ENCODE data around the gene ZBBX. TPM values are rescaled to one million over a fixed set of nuclear protein-coding genes. Genes with fewer than 3 reads are reported as not detected.

The ZBBX gene
- total and polyA plus RNA-seq, 12 donors, result 0.18 to 0.64 (median 0.31) TPM; not detected in 8

GRCh38 chr3:167382155-167382554, 2.1 kb upstream of the ZBBX start:
- H3K27ac ChIP-seq, result no peak overlapping the region
- no peaks in the 10 kb centered on the region for H3K27me3 ChIP-seq
- no peak for DNase-seq
- no peaks in the 10 kb centered on the region for H3K36me3 ChIP-seq (replicated peaks in 1 of 2)
- no peak overlapping the region for H3K4me3 ChIP-seq
- intact Hi-C loops (cut with DNase I), result loop anchor here in 1 of 2 donors (10.0 kb wide), 1 partner anchor 303 kb away; no protein-coding TSS in a partner anchor
- peaks cover 0 to 4% (median 0%) of the 10 kb centered on the region in 3 donors for H3K9me3 ChIP-seq (replicated peaks in 1 of 3)
- TF ChIP-seq CTCF (IDR thresholded peaks at IDR 0.05) (no peak), POLR2A (IDR thresholded peaks at IDR 0.05) (no peak)
- 80 to 93% (median 84%) methylated on average over 3 of the region's 3 CpGs for WGBS, 4 donors
- peaks cover 0 to 4% of the 10 kb centered on the region in 2 donors for H3K4me1 ChIP-seq (replicated peaks in 1 of 2)

- intact Hi-C loops (cut with DNase I), result no loop called here
- H3K27ac ChIP-seq, result no peak overlapping the region
- H3K4me3 ChIP-seq, result no peak overlapping the region
- peaks cover 0 to 4% of the 10 kb centered on the region in 2 donors for H3K4me1 ChIP-seq (replicated peaks in 1 of 2)
- TF ChIP-seq POLR2A (IDR thresholded peaks at IDR 0.05) (no peak), CTCF (IDR thresholded peaks at IDR 0.05) (no peak)
- H3K36me3 ChIP-seq (replicated peaks in 1 of 2), result no peaks in the 10 kb centered on the region
- 85 to 98% (median 95%) methylated on average over 6 of the region's 6 CpGs for WGBS, 4 donors
- DNase-seq, result no peak
- H3K27me3 ChIP-seq, result no peaks in the 10 kb centered on the region
- H3K9me3 ChIP-seq (replicated peaks in 1 of 3), result no peaks in the 10 kb centered on the region
These were observed 4.6 kb downstream of the ZBBX start for GRCh38 chr3:167375478-167375877.

GRCh38 chr3:167372138-167372537, 8.0 kb downstream of the ZBBX start:
- Histone ChIP-seq H3K9me3 (replicated peaks in 1 of 3) (no peaks in the 10 kb centered on the region), H3K4me1 (replicated peaks in 1 of 2) (no peaks in the 10 kb centered on the region), H3K27ac (no peak overlapping the region), H3K27me3 (no peaks in the 10 kb centered on the region), H3K36me3 (replicated peaks in 1 of 2) (no peaks in the 10 kb centered on the region), H3K4me3 (no peak overlapping the region)
- 88 to 100% (median 92%) methylated on average over 3 of the region's 3 CpGs for WGBS, 4 donors
- TF ChIP-seq CTCF (IDR thresholded peaks at IDR 0.05) (no peak), POLR2A (IDR thresholded peaks at IDR 0.05) (no peak)
- intact Hi-C loops (cut with DNase I), result no loop called here
- no peak for DNase-seq

GRCh38 chr3:167361948-167362347, 18.1 kb downstream of the ZBBX start:
- DNase-seq, result no peak
- H3K27me3 ChIP-seq, result no peaks in the 10 kb centered on the region
- H3K9me3 ChIP-seq (replicated peaks in 1 of 3), result no peaks in the 10 kb centered on the region
- no peaks in the 10 kb centered on the region for H3K36me3 ChIP-seq (replicated peaks in 1 of 2)
- intact Hi-C loops (cut with DNase I), result no loop called here
- TF ChIP-seq CTCF (IDR thresholded peaks at IDR 0.05) (no peak), POLR2A (IDR thresholded peaks at IDR 0.05) (no peak)
- H3K4me3 ChIP-seq, result no peak overlapping the region
- 88 to 94% (median 91%) methylated on average over 1 of the region's 1 CpG for WGBS, 4 donors
- H3K27ac ChIP-seq, result no peak overlapping the region
- H3K4me1 ChIP-seq (replicated peaks in 1 of 2), result no peaks in the 10 kb centered on the region
